DMS 273 (cell line): ENCODE measurements around the gene MCM9.

Source experiments
- DNase-seq: peaks from one replicate; lab custom pipeline; 2025; ENCODE audit not compliant: unreplicated experiment; lab: John Stamatoyannopoulos, UW

The MCM9 gene

GRCh38 chr6:118934461-118935330 lies at the start of gene MCM9:
TSS of gene MCM9 (minus strand) at chr6:118935159. CDS start at chr6:118931723, 3,436 bp downstream.
- peak; percentile 98 for DNase-seq

GRCh38 chr6:118984342-118984741 lies 49.4 kb upstream of the MCM9 start:
- DNase-seq: no peak

GRCh38 chr6:118982575-118982911 lies 47.6 kb upstream of the MCM9 start:
- DNase-seq: no peak

GRCh38 chr6:118981884-118982574 lies 47.1 kb upstream of the MCM9 start:
- peak; percentile 78 for DNase-seq

GRCh38 chr6:118980063-118980462 lies 45.1 kb upstream of the MCM9 start:
- DNase-seq: no peak

- no peak for DNase-seq
These were observed 39.8 kb upstream of the MCM9 start for GRCh38 chr6:118974790-118975189.

- no peak for DNase-seq
These were observed 36.7 kb upstream of the MCM9 start for GRCh38 chr6:118971682-118972081.

- DNase-seq: no peak
These were observed 35.9 kb upstream of the MCM9 start for GRCh38 chr6:118970866-118971265.

GRCh38 chr6:118968416-118968815 lies 33.5 kb upstream of the MCM9 start:
- peak; percentile 58 for DNase-seq

GRCh38 chr6:118967239-118967638 lies 32.3 kb upstream of the MCM9 start:
- DNase-seq: no peak

GRCh38 chr6:118965843-118966370 lies 30.9 kb upstream of the MCM9 start:
- DNase-seq: no peak

GRCh38 chr6:118965371-118965770 lies 30.4 kb upstream of the MCM9 start:
- no peak for DNase-seq

- DNase-seq: peak; percentile 24
These were observed 28.0 kb upstream of the MCM9 start for GRCh38 chr6:118963003-118963402.

- no peak for DNase-seq
These were observed 24.9 kb upstream of the MCM9 start for GRCh38 chr6:118959903-118960302.

GRCh38 chr6:118953391-118953790 lies 18.4 kb upstream of the MCM9 start:
- no peak for DNase-seq

GRCh38 chr6:118952683-118953082 lies 17.7 kb upstream of the MCM9 start:
- no peak for DNase-seq

GRCh38 chr6:118945217-118945616 lies 10.3 kb upstream of the MCM9 start:
- no peak for DNase-seq

GRCh38 chr6:118940770-118941169 lies 5.8 kb upstream of the MCM9 start:
- peak; percentile 6 for DNase-seq

GRCh38 chr6:118939683-118940082 lies 4.7 kb upstream of the MCM9 start:
- DNase-seq: no peak

- no peak for DNase-seq
These were observed 1.2 kb upstream of the MCM9 start for GRCh38 chr6:118935978-118936703.

GRCh38 chr6:118935331-118935668 lies 341 bp upstream of the MCM9 start:
- no peak for DNase-seq
